HepG2 (cell line): Measurements from ENCODE around the gene UBL7. TPM values are rescaled to one million over a fixed set of nuclear protein-coding genes. Genes with fewer than 3 reads are reported as not detected.

Experiments used
- ATAC-seq: fragments of 200-7000 bp; cut with Tn5 transposase; 3 replicates; pipeline ENCODE4 v1.9.1; 2020; ENCODE audit warnings: mild to moderate bottlenecking, moderate library complexity
- BruUV-seq: library from RNA; stranded (reverse); fragments of 400-500 nt; replicated peaks from 2 replicates; lab custom pipeline; 2021; lab: Mats Ljungman, UMichigan
- CTCF ChIA-PET: fragments of 300-600 bp; formaldehyde crosslinking; extraction: SDS; loops from one replicate; lab custom pipeline; 2021; ENCODE audit warnings: low total read pairs, inconsistent platforms, low intra/inter-chr PET ratio; lab: Yijun Ruan, JAX
- POLR2A ChIA-PET: fragments of 350-600 bp; sonication (Branson Sonifier 250); formaldehyde crosslinking; loops from one replicate; lab custom pipeline; 2020; ENCODE audit warnings: antibody characterized with exemption, inconsistent platforms; lab: Yijun Ruan, JAX
- DNase-seq: peaks from one replicate; pipeline ENCODE4 v3.0.0-alpha.2; 2015; ENCODE audit warnings: low spot score
- FAIRE-seq: peaks from 3 replicates; lab custom pipeline; 2011; peaks lifted over from hg19 to GRCh38; lab: Jason Lieb, UNC
- H2AFZ ChIP-seq: one replicate; pipeline ENCODE4 v1.6.1; 2011; ENCODE audit warnings: low read length, inconsistent platforms
- H3K27ac ChIP-seq: fragments of 300-600 bp; 3 replicates; pipeline ENCODE4 v1.8.0; 2011; ENCODE audit warnings: mixed run types, mild to moderate bottlenecking, mixed read lengths, low read length, inconsistent platforms; ENCODE audit not compliant: insufficient read depth; ENCODE audit errors: extremely low read length
- H3K27me3 ChIP-seq, 2 experiments: fragments of 200-600 bp in 1 of 2; 2 replicates in 1 of 2; 3 replicates in 1 of 2; pipeline versions ENCODE4 v1.6.0 to v1.8.0; 2011; ENCODE audit warnings: low read length in 2 of 2, mild to moderate bottlenecking in 2 of 2, moderate library complexity in 2 of 2, inconsistent platforms in 1 of 2; ENCODE audit not compliant: insufficient read depth in 2 of 2, control insufficient read depth in 1 of 2
- H3K36me3 ChIP-seq, 2 experiments: fragments of 200-600 bp in 1 of 2; replicated peaks in 1 of 2; 2 replicates in 1 of 2; 3 replicates in 1 of 2; pipeline versions ENCODE4 v1.5.1 to v1.8.0; 2011; ENCODE audit warnings: low read length in 2 of 2, inconsistent platforms in 1 of 2; ENCODE audit not compliant: insufficient read depth in 2 of 2, control insufficient read depth in 1 of 2
- H3K4me1 ChIP-seq: 2 replicates; pipeline ENCODE4 v1.5.1; 2012; ENCODE audit warnings: low read length, inconsistent platforms; ENCODE audit not compliant: insufficient read depth
- H3K4me2 ChIP-seq: 2 replicates; pipeline ENCODE4 v1.6.0; 2011; ENCODE audit warnings: low read depth, low read length, inconsistent platforms
- H3K4me3 ChIP-seq, 3 experiments: fragments of 200-600 bp in 1 of 3; sonication (generic), shearing (Covaris generic) in 1 of 3; replicated peaks in 1 of 3; 2 replicates each; pipeline ENCODE4 v1.5.1; 2011 to 2016; ENCODE audit warnings: low read length in 3 of 3, inconsistent platforms in 2 of 3, low read depth in 2 of 3, mild to moderate bottlenecking in 2 of 3, control low read depth in 1 of 3, mixed read lengths in 1 of 3; ENCODE audit not compliant: insufficient read depth in 1 of 3
- H3K79me2 ChIP-seq: one replicate; pipeline ENCODE4 v1.6.1; 2011; ENCODE audit warnings: low read length, inconsistent platforms; ENCODE audit not compliant: insufficient read depth
- H3K9ac ChIP-seq: 2 replicates; pipeline ENCODE4 v1.6.0; 2011; ENCODE audit warnings: mild to moderate bottlenecking, low read depth, low read length, inconsistent platforms; ENCODE audit not compliant: insufficient read depth
- H3K9me3 ChIP-seq: 2 replicates; pipeline ENCODE4 v1.5.1; 2012; ENCODE audit warnings: mild to moderate bottlenecking, low read length
- H4K20me1 ChIP-seq: 2 replicates; pipeline ENCODE4 v1.6.0; 2011; ENCODE audit warnings: inconsistent platforms, mild to moderate bottlenecking, low read length, moderate library complexity; ENCODE audit not compliant: insufficient read depth
- FOSL1 ChIP-seq: sonication (generic); formaldehyde crosslinking; IDR thresholded peaks from 2 replicates; pipeline ENCODE4 v1.9.0; 2021; ENCODE audit warnings: missing genetic modification reagents, borderline replicate concordance
- MED13 ChIP-seq: sonication (generic); formaldehyde crosslinking; IDR thresholded peaks from 2 replicates; pipeline ENCODE4 v1.5.0; 2020; ENCODE audit warnings: missing genetic modification reagents
- TP53 ChIP-seq: sonication (generic); formaldehyde crosslinking; conservative IDR thresholded peaks from 2 replicates; pipeline ENCODE4 v1.4.0; 2020; ENCODE audit warnings: missing genetic modification reagents
- ZBTB38 ChIP-seq: sonication (generic); formaldehyde crosslinking; IDR thresholded peaks from 2 replicates; pipeline ENCODE4 v1.5.1; 2020; ENCODE audit warnings: mild to moderate bottlenecking, missing genetic modification reagents
- ZFP90 ChIP-seq: sonication (generic); formaldehyde crosslinking; IDR thresholded peaks from 2 replicates; pipeline ENCODE4 v1.8.0; 2022; ENCODE audit warnings: missing genetic modification reagents, mild to moderate bottlenecking, inconsistent platforms, borderline replicate concordance
- ZMYM3 ChIP-seq: sonication (generic); formaldehyde crosslinking; IDR thresholded peaks from 2 replicates; pipeline ENCODE4 v1.5.1; 2020; ENCODE audit warnings: mild to moderate bottlenecking, missing genetic modification reagents
- ZNF670 ChIP-seq: sonication (generic); formaldehyde crosslinking; IDR thresholded peaks from 2 replicates; pipeline ENCODE4 v1.8.0; 2022; ENCODE audit warnings: mild to moderate bottlenecking, missing genetic modification reagents, borderline replicate concordance
- ZNF777 ChIP-seq: sonication (generic); formaldehyde crosslinking; IDR thresholded peaks from 2 replicates; pipeline ENCODE4 v1.4.0; 2020; ENCODE audit warnings: missing genetic modification reagents
- ZSCAN22 ChIP-seq: sonication (generic); formaldehyde crosslinking; IDR thresholded peaks from 2 replicates; pipeline ENCODE4 v1.4.0; 2020; ENCODE audit warnings: mild to moderate bottlenecking, missing genetic modification reagents
- ZSCAN29 ChIP-seq: sonication (generic); formaldehyde crosslinking; conservative IDR thresholded peaks from 2 replicates; pipeline ENCODE4 v1.4.0; 2020; ENCODE audit warnings: mild to moderate bottlenecking, missing genetic modification reagents
- WGBS: methylation state at CpG from one replicate; pipeline ENCODE4 v1.1.6; 2017; ENCODE audit warnings: low lambda C conversion rate; 5-methylcytosine and 5-hydroxymethylcytosine counted together
- in situ Hi-C: cut with HindIII; loops from 2 replicates; pipeline ENCODE4 v1.10.0; 2017; ENCODE audit warnings: low pct_unique_long_range_greater_than_20kb; ENCODE audit not compliant: extremely low pct_ligation_motif_present
- intact Hi-C: fragments of 100-400 bp; cut with micrococcal nuclease; formaldehyde crosslinking; loops from one replicate; pipeline ENCODE4 v1.10.0; 2022; ENCODE audit not compliant: unreplicated experiment
- polyA plus RNA-seq, 8 experiments: library from polyadenylated mRNA; depleted of rRNA in 3 of 8; stranded (reverse) in 7 of 8; unstranded in 1 of 8; fragments of >200 nt; fragmentation: Illumina TruSeq in 4 of 8; extraction: Trizol in 4 of 8; gene quantifications; 2 replicates each; pipeline versions ENCODE4 v1.2.1 to v1.2.3, GENCODE V29; 2011 to 2016; ENCODE audit warnings: low read depth in 4 of 8, missing spikeins in 1 of 8, mixed read lengths in 1 of 8; ENCODE audit not compliant: insufficient read depth in 1 of 8
- total RNA-seq, 5 experiments: library from RNA; depleted of rRNA; stranded (reverse); fragments of >200 nt; fragmentation: Illumina TruSeq; extraction: Trizol; gene quantifications; 2 replicates each; pipeline ENCODE4 v1.2.3, GENCODE V29; 2016; ENCODE audit warnings: low read depth in 1 of 5
- TF ChIP-seq, protein P1 (sequence below), 2 experiments: sonication (generic) in 1 of 2; formaldehyde crosslinking in 1 of 2; IDR thresholded peaks; 2 replicates each; pipeline versions ENCODE4 v1.6.1 to v1.9.0; 2014 to 2022; ENCODE audit warnings: antibody characterized with exemption in 1 of 2, borderline replicate concordance in 1 of 2, inconsistent platforms in 1 of 2, low read depth in 1 of 2, missing genetic modification reagents in 1 of 2

The UBL7 gene
- total and polyA plus RNA-seq, 2 of the 13 experiments (the other 11 are each of a cell fraction or from before 2014, with no cell fraction given) = 55.0 to 63.5 TPM

DNA sequence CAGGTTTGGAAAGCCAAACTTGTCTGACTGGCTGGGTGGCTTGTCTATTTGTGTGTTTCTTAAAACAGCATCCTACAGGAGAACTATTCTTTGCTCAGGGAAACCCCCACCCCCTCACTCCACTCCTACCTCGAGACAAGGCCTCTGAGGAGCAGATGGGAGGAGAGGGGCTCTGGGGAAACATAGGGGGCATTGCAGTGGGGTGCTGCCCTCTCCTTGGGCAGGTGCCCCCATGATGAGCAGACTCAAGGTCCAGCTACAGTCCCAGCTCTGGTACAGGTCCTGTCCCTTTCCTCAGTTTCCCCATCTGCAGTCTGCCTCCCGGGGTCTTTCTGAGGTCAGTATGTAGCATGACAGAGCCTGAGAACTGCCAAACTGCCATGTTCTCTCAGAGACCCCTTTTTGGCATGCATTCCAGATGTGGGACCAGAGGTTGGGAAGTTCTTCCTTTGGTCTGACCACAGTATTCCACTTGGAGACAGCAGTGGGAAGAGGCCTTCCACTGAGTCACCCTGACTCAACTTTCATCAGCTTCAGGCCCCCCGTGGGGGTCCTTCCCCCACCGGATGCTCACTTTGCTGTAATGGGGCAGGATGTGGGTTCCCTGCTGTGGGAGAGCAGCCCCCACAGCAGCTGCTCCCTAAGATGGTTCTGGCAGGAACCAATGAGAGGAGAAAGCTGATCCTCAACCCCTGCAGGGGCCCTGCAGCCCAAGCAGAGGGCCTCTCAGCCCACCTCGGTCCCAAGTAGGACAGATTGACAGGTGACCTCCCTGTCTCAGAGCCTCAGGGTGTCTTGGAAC is 61.2 kb downstream of the UBL7 start:
- H3K27ac ChIP-seq = no peak overlapping the region
- POLR2A ChIA-PET = interaction anchor here (0.8 kb wide), 1 partner anchor 43 kb away, joined by 3 read pairs; no protein-coding TSS in a partner anchor
- no peaks in the 10 kb centered on the region for H3K79me2 ChIP-seq
- H3K4me1 ChIP-seq = peaks cover 63% of the 10 kb centered on the region
- DNase-seq (no peak), ATAC-seq (no peak), FAIRE-seq (no peak)
- H2AFZ ChIP-seq = no peak overlapping the region
- CTCF ChIA-PET = no interaction called here
- H4K20me1 ChIP-seq = no peaks in the 10 kb centered on the region
- peaks cover 8 to 52% of the 10 kb centered on the region in 2 experiments for H3K27me3 ChIP-seq
- no peaks in the 10 kb centered on the region for H3K9me3 ChIP-seq
- BruUV-seq = no TSS peak
- H3K9ac ChIP-seq = no peak overlapping the region
- TF ChIP-seq ZMYM3 (CRISPR knock-in tag) (0 out of 2 replicates have a peak, but pooled peaks have one; percentile 16), ZBTB38 (CRISPR knock-in tag) (no peak)
- no peak overlapping the region for H3K4me3 ChIP-seq
- in situ Hi-C loops = no loop called here
- no peak overlapping the region for H3K4me2 ChIP-seq
- WGBS = 50% methylated on average over 2 of the region's 5 CpGs
- H3K36me3 ChIP-seq = no peaks in the 10 kb centered on the region
- intact Hi-C loops = no loop called here

DNA sequence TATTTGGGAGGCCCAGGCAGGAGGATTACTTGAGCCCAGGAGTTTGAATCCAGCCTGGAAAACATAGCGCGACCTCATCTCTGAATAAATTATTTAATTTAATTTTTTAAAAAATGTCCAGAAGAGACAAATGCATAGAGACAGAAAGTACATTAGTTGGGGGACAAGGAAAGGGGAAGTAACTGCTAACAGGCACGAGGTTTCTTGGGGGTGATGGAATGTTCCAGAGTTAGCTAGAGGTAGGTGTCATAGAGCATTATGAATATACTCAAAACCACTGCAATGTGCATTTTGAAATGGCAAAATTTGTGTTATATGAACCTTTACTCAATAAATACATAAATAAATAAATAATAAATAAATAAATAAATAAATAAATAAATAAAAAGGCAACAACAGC is 61.9 kb downstream of the UBL7 start:
- ChIA-PET POLR2A (interaction anchor here (0.8 kb wide), 1 partner anchor 44 kb away, joined by 3 read pairs; no protein-coding TSS in a partner anchor), CTCF (no interaction called here)
- no peak overlapping the region for H3K27ac ChIP-seq
- H3K9me3 ChIP-seq = no peaks in the 10 kb centered on the region
- H3K79me2 ChIP-seq = no peaks in the 10 kb centered on the region
- H3K9ac ChIP-seq = no peak overlapping the region
- BruUV-seq = no TSS peak
- no peak overlapping the region for H3K4me2 ChIP-seq
- H3K27me3 ChIP-seq = peaks cover 10 to 58% of the 10 kb centered on the region in 2 experiments
- in situ Hi-C loops (no loop called here), intact Hi-C loops (no loop called here)
- DNase-seq (no peak), FAIRE-seq (no peak), ATAC-seq (no peak)
- no peaks in the 10 kb centered on the region for H4K20me1 ChIP-seq
- H2AFZ ChIP-seq = no peak overlapping the region
- peaks cover 62% of the 10 kb centered on the region for H3K4me1 ChIP-seq
- H3K4me3 ChIP-seq = no peak overlapping the region
- WGBS = 88% methylated on average over 3 of the region's 3 CpGs
- no peaks in the 10 kb centered on the region for H3K36me3 ChIP-seq
- TF ChIP-seq, protein P1, sequence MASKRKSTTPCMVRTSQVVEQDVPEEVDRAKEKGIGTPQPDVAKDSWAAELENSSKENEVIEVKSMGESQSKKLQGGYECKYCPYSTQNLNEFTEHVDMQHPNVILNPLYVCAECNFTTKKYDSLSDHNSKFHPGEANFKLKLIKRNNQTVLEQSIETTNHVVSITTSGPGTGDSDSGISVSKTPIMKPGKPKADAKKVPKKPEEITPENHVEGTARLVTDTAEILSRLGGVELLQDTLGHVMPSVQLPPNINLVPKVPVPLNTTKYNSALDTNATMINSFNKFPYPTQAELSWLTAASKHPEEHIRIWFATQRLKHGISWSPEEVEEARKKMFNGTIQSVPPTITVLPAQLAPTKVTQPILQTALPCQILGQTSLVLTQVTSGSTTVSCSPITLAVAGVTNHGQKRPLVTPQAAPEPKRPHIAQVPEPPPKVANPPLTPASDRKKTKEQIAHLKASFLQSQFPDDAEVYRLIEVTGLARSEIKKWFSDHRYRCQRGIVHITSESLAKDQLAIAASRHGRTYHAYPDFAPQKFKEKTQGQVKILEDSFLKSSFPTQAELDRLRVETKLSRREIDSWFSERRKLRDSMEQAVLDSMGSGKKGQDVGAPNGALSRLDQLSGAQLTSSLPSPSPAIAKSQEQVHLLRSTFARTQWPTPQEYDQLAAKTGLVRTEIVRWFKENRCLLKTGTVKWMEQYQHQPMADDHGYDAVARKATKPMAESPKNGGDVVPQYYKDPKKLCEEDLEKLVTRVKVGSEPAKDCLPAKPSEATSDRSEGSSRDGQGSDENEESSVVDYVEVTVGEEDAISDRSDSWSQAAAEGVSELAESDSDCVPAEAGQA (IDR thresholded peaks at IDR 0.05; ENCODE audit: low read depth) = no peak
- TF ChIP-seq, protein P1 (CRISPR knock-in tag; IDR thresholded peaks at IDR 0.05; ENCODE audit: borderline replicate concordance) = no peak
- TF ChIP-seq TP53 (CRISPR knock-in tag) = no peak
- TF ChIP-seq ZNF670 (CRISPR knock-in tag) = no peak
- no peak for TF ChIP-seq ZSCAN29 (CRISPR knock-in tag)
- no peak for TF ChIP-seq MED13 (CRISPR knock-in tag)
- no peak for TF ChIP-seq ZSCAN22
- TF ChIP-seq FOSL1 (CRISPR knock-in tag) = no peak
- no peak for TF ChIP-seq ZNF777
- no peak for TF ChIP-seq ZFP90
